Tibial nerve (tissue), 4 donors: Measurements from ENCODE around the gene ARHGEF17.

Experiments
- CTCF ChIP-seq, 5 experiments: fragments of 200-600 bp in 3 of 5; fragments of 450-650 bp in 2 of 5; sonication (generic) in 3 of 5; IDR thresholded peaks; one replicate each; pipeline ENCODE4 v1.5.1; 2016 to 2019; ENCODE audit warnings: antibody characterized with exemption in 5 of 5, mild to moderate bottlenecking in 3 of 5, moderate library complexity in 2 of 5
- EP300 ChIP-seq, 2 donors: sonication (generic); formaldehyde crosslinking; IDR thresholded peaks; one replicate each; pipeline ENCODE4 v1.6.1; 2017; ENCODE audit warnings: antibody characterized with exemption in 2 of 2, mild to moderate bottlenecking in 1 of 2
- POLR2A ChIP-seq, 2 donors: fragments of 450-650 bp; IDR thresholded peaks; one replicate each; pipeline ENCODE4 v1.6.1; 2017; ENCODE audit warnings: antibody characterized with exemption in 2 of 2, mild to moderate bottlenecking in 2 of 2, moderate library complexity in 2 of 2

DNA sequence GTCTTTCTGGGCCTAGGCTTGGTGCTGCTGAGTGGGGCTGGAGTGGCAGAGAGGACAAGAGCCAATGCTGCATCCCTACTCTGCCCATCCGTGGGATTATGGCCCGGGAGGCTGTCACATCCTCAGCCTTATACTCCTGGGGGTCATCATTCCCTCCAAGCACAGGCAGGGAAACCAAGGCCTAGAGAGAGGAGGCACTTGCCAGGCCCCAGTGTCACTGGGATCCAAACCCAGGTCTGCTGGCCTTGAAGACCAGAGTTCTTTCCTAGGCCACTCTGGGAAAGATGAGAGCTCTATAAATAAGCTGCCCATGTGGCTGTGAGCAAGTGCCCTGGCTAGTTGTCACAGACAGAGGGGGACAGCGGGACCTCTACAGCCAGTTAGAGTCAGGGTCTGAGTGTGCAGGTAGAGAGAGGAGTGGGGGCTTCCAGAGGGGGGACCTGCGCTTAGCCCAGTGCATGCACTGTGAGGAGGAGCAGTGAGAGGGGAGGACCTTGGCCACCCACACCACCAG is 72.9 kb downstream of the ARHGEF17 start:
- TF ChIP-seq CTCF (IDR thresholded peaks at IDR 0.05) (no peak), POLR2A (IDR thresholded peaks at IDR 0.05) (no peak), EP300 (IDR thresholded peaks at IDR 0.05) (no peak)
